ENCODE data around the gene HOXC12. TPM values are rescaled to one million over a fixed set of nuclear protein-coding genes. Genes with fewer than 3 reads are reported as not detected.
A peak's percentile ranks its signal among the peaks of the same experiment; 100 is the strongest.

The HOXC12 gene
- total RNA-seq, 1 experiment from 2014 or later, result not detected

- Mint-ChIP-seq H3K9me3 (ENCODE audit: low read depth, unreplicated experiment) (no peaks in the 10 kb centered on the region), H3K27me3 (ENCODE audit: unreplicated experiment) (peaks cover 76% of the 10 kb centered on the region), H3K4me3 (ENCODE audit: low read depth, unreplicated experiment) (no peak overlapping the region), H3K27ac (ENCODE audit: unreplicated experiment) (no peak overlapping the region), H3K36me3 (ENCODE audit: insufficient read depth, unreplicated experiment) (peaks cover 8% of the 10 kb centered on the region), H3K4me1 (ENCODE audit: low read depth, unreplicated experiment) (peaks cover 8% of the 10 kb centered on the region)
- no peak for TF ChIP-seq CTCF (IDR thresholded peaks at IDR 0.05; ENCODE audit: unreplicated experiment)
- DNase-seq, result no peak
- no TSS peak for BruUV-seq (replicated peaks)
- intact Hi-C loops (cut with micrococcal nuclease; ENCODE audit: unreplicated experiment), result no loop called here
- CTCF ChIA-PET, result interaction anchor here (1.3 kb wide), 1 partner anchor 9 kb away, joined by 3 read pairs; the partner anchor contains the start of gene HOXC10
Observed at GRCh38 chr12:53975479-53976152, 20.9 kb downstream of the HOXC12 start.

- H3K27ac Mint-ChIP-seq (ENCODE audit: unreplicated experiment), result no peak overlapping the region
Observed at GRCh38 chr12:53976172-53976822, 21.6 kb downstream of the HOXC12 start.

GRCh38 chr12:53976823-53977595 lies 22.3 kb downstream of the HOXC12 start:
- TF ChIP-seq CTCF (IDR thresholded peaks at IDR 0.05; ENCODE audit: unreplicated experiment), result no peak
- Mint-ChIP-seq H3K27ac (ENCODE audit: unreplicated experiment) (no peak overlapping the region), H3K36me3 (ENCODE audit: insufficient read depth, unreplicated experiment) (peaks cover 8% of the 10 kb centered on the region), H3K9me3 (ENCODE audit: low read depth, unreplicated experiment) (no peaks in the 10 kb centered on the region), H3K4me1 (ENCODE audit: low read depth, unreplicated experiment) (peaks cover 8% of the 10 kb centered on the region), H3K27me3 (ENCODE audit: unreplicated experiment) (peaks cover 76% of the 10 kb centered on the region), H3K4me3 (ENCODE audit: low read depth, unreplicated experiment) (no peak overlapping the region)
- CTCF ChIA-PET, result interaction anchor here (0.7 to 1.3 kb wide), 2 partner anchors 8 to 14 kb away, joined by 3 read pairs; partner anchors contain the start of gene HOXC10
- DNase-seq, result no peak
- intact Hi-C loops (cut with micrococcal nuclease; ENCODE audit: unreplicated experiment), result no loop called here
- BruUV-seq (replicated peaks), result no TSS peak

More at GRCh38 chr12:53976172-53976822, 21.6 kb downstream of the HOXC12 start:
- Mint-ChIP-seq H3K9me3 (ENCODE audit: low read depth, unreplicated experiment) (no peaks in the 10 kb centered on the region), H3K27me3 (ENCODE audit: unreplicated experiment) (peaks cover 76% of the 10 kb centered on the region), H3K4me3 (ENCODE audit: low read depth, unreplicated experiment) (no peak overlapping the region), H3K36me3 (ENCODE audit: insufficient read depth, unreplicated experiment) (peaks cover 8% of the 10 kb centered on the region), H3K4me1 (ENCODE audit: low read depth, unreplicated experiment) (peaks cover 8% of the 10 kb centered on the region)
- DNase-seq, result no peak
- no TSS peak for BruUV-seq (replicated peaks)
- CTCF ChIA-PET, result interaction anchor here (1.3 kb wide), 1 partner anchor 9 kb away, joined by 3 read pairs; the partner anchor contains the start of gene HOXC10
- intact Hi-C loops (cut with micrococcal nuclease; ENCODE audit: unreplicated experiment), result no loop called here
- no peak for TF ChIP-seq CTCF (IDR thresholded peaks at IDR 0.05; ENCODE audit: unreplicated experiment)

- no peaks in the 10 kb centered on the region for H3K9me3 Mint-ChIP-seq (ENCODE audit: low read depth, unreplicated experiment)
- TF ChIP-seq CTCF (IDR thresholded peaks at IDR 0.05; ENCODE audit: unreplicated experiment), result no peak
- intact Hi-C loops (cut with micrococcal nuclease; ENCODE audit: unreplicated experiment), result no loop called here
- CTCF ChIA-PET, result interaction anchor here (0.5 to 0.7 kb wide), 2 partner anchors 14 to 196 kb away, joined by 3 read pairs; no protein-coding TSS in a partner anchor
- peaks cover 76% of the 10 kb centered on the region for H3K27me3 Mint-ChIP-seq (ENCODE audit: unreplicated experiment)
- peaks cover 8% of the 10 kb centered on the region for H3K36me3 Mint-ChIP-seq (ENCODE audit: insufficient read depth, unreplicated experiment)
- BruUV-seq (replicated peaks), result no TSS peak
- H3K4me1 Mint-ChIP-seq (ENCODE audit: low read depth, unreplicated experiment), result peaks cover 8% of the 10 kb centered on the region
- DNase-seq, result no peak
- peak overlapping the region; percentile 16 for H3K4me3 Mint-ChIP-seq (ENCODE audit: low read depth, unreplicated experiment)
- no peak overlapping the region for H3K27ac Mint-ChIP-seq (ENCODE audit: unreplicated experiment)
Observed at GRCh38 chr12:53977596-53978445, 23.1 kb downstream of the HOXC12 start.
